Astrocyte of the cerebellum (primary cell): ENCODE measurements around the gene CCDC183.

Experiments
- DNase-seq: peaks from one replicate; pipeline ENCODE4 v3.0.0-alpha.2; 2011; ENCODE audit warnings: low read depth
- H3K4me3 ChIP-seq: 2 replicates; pipeline ENCODE4 v1.5.1; 2011; ENCODE audit warnings: mild to moderate bottlenecking, low read depth, low read length, moderate library complexity
- CTCF ChIP-seq: IDR thresholded peaks from 2 replicates; pipeline ENCODE4 v1.5.1; 2012; ENCODE audit warnings: low read length, low read depth, moderate library complexity, mild to moderate bottlenecking; ENCODE audit errors: missing control alignments
- in situ Hi-C: cut with HindIII; loops from 2 replicates; pipeline ENCODE4 v1.10.0; 2017; ENCODE audit warnings: low sequenced_read_pairs

Gene CCDC183

GRCh38 chr9:136806631-136807201, 10.6 kb downstream of the CCDC183 start:
- no peak for TF ChIP-seq CTCF
- in situ Hi-C loops = no loop called here
- H3K4me3 ChIP-seq = peak overlapping the region; percentile 86
- DNase-seq = no peak

- in situ Hi-C loops = no loop called here
- TF ChIP-seq CTCF = no peak
- DNase-seq = no peak
- H3K4me3 ChIP-seq = peak within 1 kb of the TSS; percentile 86
Measured at GRCh38 chr9:136807281-136808074, 11.3 kb downstream of the CCDC183 start, which contains the start of gene RABL6. TSS of gene RABL6 (plus strand) at chr9:136807948. CDS start at chr9:136808197, 249 bp downstream.

- H3K4me3 ChIP-seq = peak overlapping the region; percentile 86
- no peak for TF ChIP-seq CTCF
- no peak for DNase-seq
- in situ Hi-C loops = no loop called here
Measured at GRCh38 chr9:136808075-136808805, 12.1 kb downstream of the CCDC183 start.

- peak overlapping the region; percentile 86 for H3K4me3 ChIP-seq
- in situ Hi-C loops = no loop called here
- no peak for DNase-seq
- no peak for TF ChIP-seq CTCF
Measured at GRCh38 chr9:136808806-136809158, 12.6 kb downstream of the CCDC183 start.

GRCh38 chr9:136814725-136815421, 18.7 kb downstream of the CCDC183 start:
- H3K4me3 ChIP-seq = no peak overlapping the region
- in situ Hi-C loops = loop anchor here (10.0 kb wide), 1 partner anchor 70 kb away; the partner anchor contains the start of gene TRAF2
- DNase-seq = no peak
- TF ChIP-seq CTCF = no peak

GRCh38 chr9:136815422-136815782, 19.3 kb downstream of the CCDC183 start:
- DNase-seq = no peak
- no peak overlapping the region for H3K4me3 ChIP-seq
- TF ChIP-seq CTCF = no peak
- in situ Hi-C loops = loop anchor here (10.0 kb wide), 1 partner anchor 69 kb away; the partner anchor contains the start of gene TRAF2
